HCT116 (cell line): Measurements from ENCODE around the gene R3HCC1L. TPM values are rescaled to one million over a fixed set of nuclear protein-coding genes. Genes with fewer than 3 reads are reported as not detected.

ENCODE experiments used
- ATAC-seq: fragments of 200-7000 bp; cut with Tn5 transposase; 2 replicates; pipeline ENCODE4 v1.9.1; 2020; ENCODE audit warnings: mild to moderate bottlenecking, moderate library complexity
- BruUV-seq: library from RNA; stranded (reverse); fragments of 400-500 nt; replicated peaks from 2 replicates; lab custom pipeline; 2021; lab: Mats Ljungman, UMichigan
- CTCF ChIA-PET: fragments of 300-600 bp; sonication (Branson Sonifier 250); formaldehyde crosslinking; loops from one replicate; lab custom pipeline; 2021; ENCODE audit warnings: antibody characterized with exemption; lab: Charles Lee
- POLR2A ChIA-PET: fragments of 300-600, 350-600 bp; sonication (Branson Sonifier 250); formaldehyde crosslinking; loops from one replicate; lab custom pipeline; 2021; ENCODE audit warnings: antibody characterized with exemption; lab: Charles Lee
- RAD21 ChIA-PET, 2 experiments: fragments of 300-600 bp; sonication (Branson Sonifier 250); formaldehyde crosslinking; loops; one replicate each; lab custom pipeline; 2023; ENCODE audit warnings: low total read pairs in 2 of 2; ENCODE audit not compliant: uncharacterized antibody in 2 of 2, unreplicated experiment in 2 of 2, low non-redundant PET in 1 of 2; lab: Charles Lee
- DNase-seq: peaks from one replicate; pipeline ENCODE4 v3.0.0-alpha.2; 2010; ENCODE audit warnings: low read depth, low spot score
- H2AFZ ChIP-seq: fragments of 200-600 bp; shearing (Covaris generic), sonication (generic); 2 replicates; pipeline ENCODE4 v1.6.1; 2017; ENCODE audit warnings: low read depth, mixed run types, mixed read lengths, antibody characterized with exemption, low read length; ENCODE audit not compliant: poor library complexity, severe bottlenecking
- H3K27ac ChIP-seq: 2 replicates; pipeline ENCODE4 v1.5.1; 2012; ENCODE audit warnings: low read depth, low read length
- H3K27me3 ChIP-seq: fragments of 200-600 bp; sonication (generic); 2 replicates; pipeline ENCODE4 v1.6.1; 2016; ENCODE audit warnings: mixed run types, low read length, mixed read lengths; ENCODE audit not compliant: insufficient read depth
- H3K36me3 ChIP-seq, 2 experiments: fragments of 200-500 bp in 1 of 2; fragments of 200-600 bp in 1 of 2; sonication (Bioruptor generic) in 1 of 2; sonication (generic) in 1 of 2; 2 replicates each; pipeline versions ENCODE4 v1.5.1 to v1.6.1; 2014 to 2016; ENCODE audit warnings: low read length in 2 of 2, inconsistent platforms in 1 of 2, mixed read lengths in 1 of 2, mixed run types in 1 of 2; ENCODE audit not compliant: insufficient read depth in 2 of 2, control insufficient read depth in 1 of 2
- H3K4me1 ChIP-seq, 2 experiments: fragments of 200-600 bp in 1 of 2; sonication (generic) in 1 of 2; 2 replicates each; pipeline versions ENCODE4 v1.5.1 to v1.6.1; 2012 to 2017; ENCODE audit warnings: low read length in 2 of 2, inconsistent platforms in 1 of 2, mild to moderate bottlenecking in 1 of 2, mixed read lengths in 1 of 2, mixed run types in 1 of 2, moderate library complexity in 1 of 2; ENCODE audit not compliant: insufficient read depth in 2 of 2, control insufficient read depth in 1 of 2
- H3K4me2 ChIP-seq: fragments of 200-600 bp; sonication (generic); 2 replicates; pipeline ENCODE4 v1.6.1; 2017; ENCODE audit warnings: mixed run types, low read length, mixed read lengths
- H3K4me3 ChIP-seq, 2 experiments: fragments of 200-600 bp in 1 of 2; sonication (generic) in 1 of 2; replicated peaks in 1 of 2; 2 replicates each; pipeline ENCODE4 v1.5.1; 2011 to 2016; ENCODE audit warnings: low read length in 2 of 2, control low read depth in 1 of 2, low read depth in 1 of 2, mild to moderate bottlenecking in 1 of 2, mixed read lengths in 1 of 2, mixed run types in 1 of 2
- H3K79me2 ChIP-seq: fragments of 200-600 bp; sonication (generic); 2 replicates; pipeline ENCODE4 v1.6.1; 2017; ENCODE audit warnings: mild to moderate bottlenecking, mixed run types, low read length, moderate library complexity, mixed read lengths; ENCODE audit not compliant: insufficient read depth
- H3K9ac ChIP-seq: fragments of 200-600 bp; sonication (generic); 2 replicates; pipeline ENCODE4 v1.6.1; 2016; ENCODE audit warnings: low read length, mixed read lengths
- H3K9me2 ChIP-seq: fragments of 200-600 bp; sonication (generic), shearing (Covaris generic); 2 replicates; pipeline ENCODE4 v1.6.1; 2017; ENCODE audit warnings: mixed run types, mild to moderate bottlenecking, moderate library complexity; ENCODE audit not compliant: insufficient read depth
- H3K9me3 ChIP-seq, 2 experiments: fragments of 200-500 bp in 1 of 2; fragments of 200-600 bp in 1 of 2; sonication (Bioruptor generic) in 1 of 2; sonication (generic) in 1 of 2; 2 replicates each; pipeline ENCODE4 v1.6.1; 2014 to 2017; ENCODE audit warnings: low read length in 2 of 2, mixed read lengths in 2 of 2, inconsistent platforms in 1 of 2, low read depth in 1 of 2, mild to moderate bottlenecking in 1 of 2, mixed run types in 1 of 2, moderate library complexity in 1 of 2; ENCODE audit not compliant: control insufficient read depth in 1 of 2, insufficient read depth in 1 of 2
- H4K20me1 ChIP-seq: fragments of 200-600 bp; sonication (generic), shearing (Covaris generic); 2 replicates; pipeline ENCODE4 v1.6.1; 2017; ENCODE audit warnings: mixed run types, mild to moderate bottlenecking, moderate library complexity; ENCODE audit not compliant: insufficient read depth
- ATF3 ChIP-seq: IDR thresholded peaks from 2 replicates; pipeline ENCODE4 v1.6.1; 2012
- CBX3 ChIP-seq: IDR thresholded peaks from 2 replicates; pipeline ENCODE4 v1.6.1; 2012; ENCODE audit warnings: low read depth
- CTCF ChIP-seq, 3 experiments: fragments of 200-600 bp in 1 of 3; sonication (generic) in 1 of 3; IDR thresholded peaks in 2 of 3; conservative IDR thresholded peaks in 1 of 3; 2 replicates each; pipeline ENCODE4 v1.5.1; 2012 to 2017; ENCODE audit warnings: low read depth in 2 of 3, low read length in 2 of 3, antibody characterized with exemption in 1 of 3, borderline replicate concordance in 1 of 3, control low read depth in 1 of 3, mild to moderate bottlenecking in 1 of 3, mixed read lengths in 1 of 3, mixed run types in 1 of 3, moderate library complexity in 1 of 3; ENCODE audit not compliant: insufficient read depth in 1 of 3
- EGR1 ChIP-seq: IDR thresholded peaks from 2 replicates; pipeline ENCODE4 v1.6.1; 2012; ENCODE audit warnings: low read depth
- ELF1 ChIP-seq: IDR thresholded peaks from 2 replicates; pipeline ENCODE4 v1.6.1; 2012; ENCODE audit warnings: low read depth, borderline replicate concordance
- EZH2 ChIP-seq: fragments of 200-600 bp; sonication (generic); IDR thresholded peaks from 2 replicates; pipeline ENCODE4 v1.6.1; 2017; ENCODE audit warnings: antibody characterized with exemption, mixed run types
- FOSL1 ChIP-seq: IDR thresholded peaks from 2 replicates; pipeline ENCODE4 v1.6.1; 2012; ENCODE audit warnings: low read depth
- MAX ChIP-seq: IDR thresholded peaks from 2 replicates; pipeline ENCODE4 v1.6.1; 2012
- POLR2A ChIP-seq: IDR thresholded peaks from 2 replicates; pipeline ENCODE4 v1.7.0; 2011; ENCODE audit warnings: borderline replicate concordance; ENCODE audit not compliant: insufficient read depth, insufficient read length; ENCODE audit errors: extremely low read depth
- POLR2AphosphoS5 ChIP-seq: IDR thresholded peaks from 2 replicates; pipeline ENCODE4 v1.6.1; 2011; ENCODE audit warnings: mild to moderate bottlenecking, low read depth, low read length, moderate library complexity
- RAD21 ChIP-seq: IDR thresholded peaks from 2 replicates; pipeline ENCODE4 v1.6.1; 2012; ENCODE audit warnings: low read depth, mild to moderate bottlenecking
- SIN3A ChIP-seq: IDR thresholded peaks from 2 replicates; pipeline ENCODE4 v1.6.1; 2012; ENCODE audit warnings: low read depth
- SRF ChIP-seq: IDR thresholded peaks from 2 replicates; pipeline ENCODE4 v1.6.1; 2012; ENCODE audit warnings: low read depth
- TCF7L2 ChIP-seq: IDR thresholded peaks from 2 replicates; pipeline ENCODE4 v1.7.0; 2011; ENCODE audit warnings: borderline replicate concordance, inconsistent platforms; ENCODE audit not compliant: insufficient read depth, insufficient read length; ENCODE audit errors: extremely low read depth
- YY1 ChIP-seq: IDR thresholded peaks from 2 replicates; pipeline ENCODE4 v1.6.1; 2011; ENCODE audit warnings: low read length, low read depth, moderate library complexity, mild to moderate bottlenecking; ENCODE audit not compliant: insufficient replicate concordance; ENCODE audit errors: extremely low read depth
- ZBTB33 ChIP-seq: IDR thresholded peaks from 2 replicates; pipeline ENCODE4 v1.6.1; 2011; ENCODE audit warnings: mild to moderate bottlenecking, low read length, moderate library complexity; ENCODE audit not compliant: insufficient replicate concordance; ENCODE audit errors: extremely low read depth
- ZFX ChIP-seq: fragments of 450-650 bp; IDR thresholded peaks from 2 replicates; pipeline ENCODE4 v1.6.1; 2017
- ZNF274 ChIP-seq: fragments of 200-500 bp; sonication (Bioruptor generic); IDR thresholded peaks from 2 replicates; pipeline ENCODE4 v1.6.1; 2014; ENCODE audit warnings: mild to moderate bottlenecking, low read depth, low read length, inconsistent platforms
- intact Hi-C: fragments of 100-400 bp; cut with micrococcal nuclease; formaldehyde crosslinking; loops from 2 replicates; pipeline ENCODE4 v1.10.0; 2022
- total RNA-seq: library from RNA; stranded (reverse); gene quantifications from one replicate; pipeline ENCODE4 v1.2.1, GENCODE V29; 2021; ENCODE audit not compliant: unreplicated experiment

R3HCC1L gene
- total RNA-seq, 1 experiment from 2014 or later = 9.3 TPM

- peaks cover 76% of the 10 kb centered on the region for H3K27me3 ChIP-seq
- H3K4me2 ChIP-seq = no peak overlapping the region
- no peaks in the 10 kb centered on the region for H3K4me1 ChIP-seq
- no peak overlapping the region for H3K4me3 ChIP-seq
- H3K9ac ChIP-seq = no peak overlapping the region
- DNase-seq = no peak
- BruUV-seq = no TSS peak
- H3K36me3 ChIP-seq = no peaks in the 10 kb centered on the region
- RAD21 ChIA-PET = no interaction called here
- H3K9me2 ChIP-seq = no peaks in the 10 kb centered on the region
- TF ChIP-seq ZFX (no peak), ZBTB33 (no peak), POLR2A (no peak), POLR2AphosphoS5 (no peak), ATF3 (no peak), MAX (no peak), CBX3 (no peak), ELF1 (no peak), SRF (no peak), ZNF274 (no peak), TCF7L2 (no peak), FOSL1 (no peak), SIN3A (no peak), CTCF (IDR thresholded peaks at IDR 0.05 in 2 of 3, conservative IDR thresholded peaks at IDR 0.05 in 1 of 3; ENCODE audit: borderline replicate concordance in 1 of 3, insufficient read depth in 1 of 3, low read depth in 2 of 3, low read length in 2 of 3) (no peak), YY1 (no peak), RAD21 (no peak), EZH2 (no peak), EGR1 (no peak)
- ATAC-seq = no peak
- POLR2A ChIA-PET = no interaction called here
- H4K20me1 ChIP-seq = no peaks in the 10 kb centered on the region
- no peaks in the 10 kb centered on the region for H3K79me2 ChIP-seq
- H3K27ac ChIP-seq = no peak overlapping the region
- CTCF ChIA-PET = no interaction called here
- no peak overlapping the region for H2AFZ ChIP-seq
- intact Hi-C loops = no loop called here
- no peaks in the 10 kb centered on the region for H3K9me3 ChIP-seq
Measured at GRCh38 chr10:98098247-98098646, 36.2 kb upstream of the R3HCC1L start.
